ENCODE results near the gene RBM39. TPM values are rescaled to one million over a fixed set of nuclear protein-coding genes. Genes with fewer than 3 reads are reported as not detected.

Gene RBM39
- polyA plus RNA-seq, 1 of the 3 experiments (the other 2 are of a cell fraction): 68.4 TPM

DNA sequence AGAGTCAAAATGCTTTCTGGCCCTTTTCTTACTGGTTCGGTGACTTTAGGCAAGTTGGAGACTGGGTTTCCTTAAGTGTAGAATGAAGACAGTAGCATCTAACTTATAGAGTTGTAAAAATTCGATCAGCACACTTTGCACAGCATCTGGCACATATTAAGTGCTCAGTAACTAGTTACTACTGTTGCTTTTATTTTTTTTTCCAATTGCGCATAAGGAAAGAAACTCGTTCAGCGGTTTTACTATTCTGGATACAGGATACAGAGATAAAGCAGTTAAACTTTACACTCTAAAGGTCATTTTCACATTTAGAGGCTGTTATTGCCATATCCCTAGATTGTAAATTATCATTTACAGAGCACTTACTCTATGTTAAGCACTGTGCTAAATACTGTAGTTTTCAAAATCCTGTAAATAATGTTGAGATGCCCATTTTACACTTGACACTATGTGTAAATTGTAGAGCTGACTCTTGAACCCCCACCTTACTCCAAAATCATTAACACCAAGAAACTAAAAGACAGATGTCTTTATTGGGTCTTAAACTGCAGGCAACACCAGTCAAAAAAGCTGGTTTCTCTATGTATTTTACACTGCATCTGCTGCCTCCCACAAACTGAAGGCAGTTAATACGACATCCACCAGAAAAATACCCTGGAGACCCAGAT lies 42.0 kb downstream of the RBM39 start:
- peak overlapping the region; percentile 95 for H3K9ac ChIP-seq
- H3K4me2 ChIP-seq: peak overlapping the region; percentile 92
- peaks cover 53% of the 10 kb centered on the region for H3F3A ChIP-seq (replicated peaks; ENCODE audit: insufficient read depth)
- no peaks in the 10 kb centered on the region for H3K9me2 ChIP-seq
- no peaks in the 10 kb centered on the region for H3K27me3 ChIP-seq (ENCODE audit: insufficient read depth)
- CTCF ChIA-PET: interaction anchor here (0.8 to 4.7 kb wide), 7 partner anchors 11 to 247 kb away, joined by 3 to 18 read pairs (median 5); partner anchors contain the start of genes CPNE1, RBM12 and RBM39
- peaks cover 73% of the 10 kb centered on the region for H3K79me2 ChIP-seq (ENCODE audit: insufficient read depth)
- peak overlapping the region; percentile 82 to 90 for H3K4me3 ChIP-seq (ENCODE audit: low read depth in 2 of 2, low read length in 1 of 2)
- H4K20me1 ChIP-seq (ENCODE audit: insufficient read depth): peaks cover 26% of the 10 kb centered on the region
- H3K4me1 ChIP-seq (ENCODE audit: control insufficient read depth in 1 of 2, insufficient read depth in 2 of 2, low read depth in 1 of 2, low read length in 1 of 2): peaks cover 0 to 16% of the 10 kb centered on the region in 2 experiments; a peak in 3 of 4 replicates
- H3K9me3 ChIP-seq: no peaks in the 10 kb centered on the region
- DNase-seq: no peak
- H2AFZ ChIP-seq (ENCODE audit: low read depth): peak overlapping the region; percentile 97; the same call in 1 of the 2 replicates
- H3K27ac ChIP-seq (ENCODE audit: low read depth in 2 of 2, low read length in 1 of 2): peak overlapping the region; percentile 88 to 89
- H3K36me3 ChIP-seq (replicated peaks in 1 of 2; ENCODE audit: control insufficient read depth in 1 of 2, insufficient read depth in 2 of 2, low read length in 1 of 2): peaks cover 44 to 63% of the 10 kb centered on the region in 2 experiments
- no peak for TF ChIP-seq FOSL2 (IDR thresholded peaks at IDR 0.05; ENCODE audit: borderline replicate concordance, low read depth)
- TF ChIP-seq RFX5 (IDR thresholded peaks at IDR 0.05; ENCODE audit: low read length): no peak
- no peak for TF ChIP-seq SIN3A (IDR thresholded peaks at IDR 0.05; ENCODE audit: borderline replicate concordance, low read depth, low read length)
- no peak for TF ChIP-seq MEF2A (IDR thresholded peaks at IDR 0.05; ENCODE audit: borderline replicate concordance, low read depth)
- TF ChIP-seq, protein P1, sequence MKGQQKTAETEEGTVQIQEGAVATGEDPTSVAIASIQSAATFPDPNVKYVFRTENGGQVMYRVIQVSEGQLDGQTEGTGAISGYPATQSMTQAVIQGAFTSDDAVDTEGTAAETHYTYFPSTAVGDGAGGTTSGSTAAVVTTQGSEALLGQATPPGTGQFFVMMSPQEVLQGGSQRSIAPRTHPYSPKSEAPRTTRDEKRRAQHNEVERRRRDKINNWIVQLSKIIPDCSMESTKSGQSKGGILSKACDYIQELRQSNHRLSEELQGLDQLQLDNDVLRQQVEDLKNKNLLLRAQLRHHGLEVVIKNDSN (IDR thresholded peaks at IDR 0.05; ENCODE audit: borderline replicate concordance, low read depth): no peak
- TF ChIP-seq JUND (IDR thresholded peaks at IDR 0.05): no peak
- no peak for TF ChIP-seq ELF1 (IDR thresholded peaks at IDR 0.05)
- no peak for TF ChIP-seq GABPA (IDR thresholded peaks at IDR 0.05; ENCODE audit: low read depth)
- TF ChIP-seq, protein P2, sequence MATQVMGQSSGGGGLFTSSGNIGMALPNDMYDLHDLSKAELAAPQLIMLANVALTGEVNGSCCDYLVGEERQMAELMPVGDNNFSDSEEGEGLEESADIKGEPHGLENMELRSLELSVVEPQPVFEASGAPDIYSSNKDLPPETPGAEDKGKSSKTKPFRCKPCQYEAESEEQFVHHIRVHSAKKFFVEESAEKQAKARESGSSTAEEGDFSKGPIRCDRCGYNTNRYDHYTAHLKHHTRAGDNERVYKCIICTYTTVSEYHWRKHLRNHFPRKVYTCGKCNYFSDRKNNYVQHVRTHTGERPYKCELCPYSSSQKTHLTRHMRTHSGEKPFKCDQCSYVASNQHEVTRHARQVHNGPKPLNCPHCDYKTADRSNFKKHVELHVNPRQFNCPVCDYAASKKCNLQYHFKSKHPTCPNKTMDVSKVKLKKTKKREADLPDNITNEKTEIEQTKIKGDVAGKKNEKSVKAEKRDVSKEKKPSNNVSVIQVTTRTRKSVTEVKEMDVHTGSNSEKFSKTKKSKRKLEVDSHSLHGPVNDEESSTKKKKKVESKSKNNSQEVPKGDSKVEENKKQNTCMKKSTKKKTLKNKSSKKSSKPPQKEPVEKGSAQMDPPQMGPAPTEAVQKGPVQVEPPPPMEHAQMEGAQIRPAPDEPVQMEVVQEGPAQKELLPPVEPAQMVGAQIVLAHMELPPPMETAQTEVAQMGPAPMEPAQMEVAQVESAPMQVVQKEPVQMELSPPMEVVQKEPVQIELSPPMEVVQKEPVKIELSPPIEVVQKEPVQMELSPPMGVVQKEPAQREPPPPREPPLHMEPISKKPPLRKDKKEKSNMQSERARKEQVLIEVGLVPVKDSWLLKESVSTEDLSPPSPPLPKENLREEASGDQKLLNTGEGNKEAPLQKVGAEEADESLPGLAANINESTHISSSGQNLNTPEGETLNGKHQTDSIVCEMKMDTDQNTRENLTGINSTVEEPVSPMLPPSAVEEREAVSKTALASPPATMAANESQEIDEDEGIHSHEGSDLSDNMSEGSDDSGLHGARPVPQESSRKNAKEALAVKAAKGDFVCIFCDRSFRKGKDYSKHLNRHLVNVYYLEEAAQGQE (IDR thresholded peaks at IDR 0.05; ENCODE audit: low read depth, low read length): no peak
- TF ChIP-seq TEAD4 (IDR thresholded peaks at IDR 0.05; ENCODE audit: borderline replicate concordance, insufficient read depth): no peak
- TF ChIP-seq USF2 (IDR thresholded peaks at IDR 0.05; ENCODE audit: borderline replicate concordance, low read depth, low read length): no peak
- TF ChIP-seq, protein P3, sequence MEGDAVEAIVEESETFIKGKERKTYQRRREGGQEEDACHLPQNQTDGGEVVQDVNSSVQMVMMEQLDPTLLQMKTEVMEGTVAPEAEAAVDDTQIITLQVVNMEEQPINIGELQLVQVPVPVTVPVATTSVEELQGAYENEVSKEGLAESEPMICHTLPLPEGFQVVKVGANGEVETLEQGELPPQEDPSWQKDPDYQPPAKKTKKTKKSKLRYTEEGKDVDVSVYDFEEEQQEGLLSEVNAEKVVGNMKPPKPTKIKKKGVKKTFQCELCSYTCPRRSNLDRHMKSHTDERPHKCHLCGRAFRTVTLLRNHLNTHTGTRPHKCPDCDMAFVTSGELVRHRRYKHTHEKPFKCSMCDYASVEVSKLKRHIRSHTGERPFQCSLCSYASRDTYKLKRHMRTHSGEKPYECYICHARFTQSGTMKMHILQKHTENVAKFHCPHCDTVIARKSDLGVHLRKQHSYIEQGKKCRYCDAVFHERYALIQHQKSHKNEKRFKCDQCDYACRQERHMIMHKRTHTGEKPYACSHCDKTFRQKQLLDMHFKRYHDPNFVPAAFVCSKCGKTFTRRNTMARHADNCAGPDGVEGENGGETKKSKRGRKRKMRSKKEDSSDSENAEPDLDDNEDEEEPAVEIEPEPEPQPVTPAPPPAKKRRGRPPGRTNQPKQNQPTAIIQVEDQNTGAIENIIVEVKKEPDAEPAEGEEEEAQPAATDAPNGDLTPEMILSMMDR (IDR thresholded peaks at IDR 0.05): no peak
- no peak for TF ChIP-seq CHD2 (IDR thresholded peaks at IDR 0.05; ENCODE audit: low read length, partially characterized antibody)
- TF ChIP-seq, protein P4, sequence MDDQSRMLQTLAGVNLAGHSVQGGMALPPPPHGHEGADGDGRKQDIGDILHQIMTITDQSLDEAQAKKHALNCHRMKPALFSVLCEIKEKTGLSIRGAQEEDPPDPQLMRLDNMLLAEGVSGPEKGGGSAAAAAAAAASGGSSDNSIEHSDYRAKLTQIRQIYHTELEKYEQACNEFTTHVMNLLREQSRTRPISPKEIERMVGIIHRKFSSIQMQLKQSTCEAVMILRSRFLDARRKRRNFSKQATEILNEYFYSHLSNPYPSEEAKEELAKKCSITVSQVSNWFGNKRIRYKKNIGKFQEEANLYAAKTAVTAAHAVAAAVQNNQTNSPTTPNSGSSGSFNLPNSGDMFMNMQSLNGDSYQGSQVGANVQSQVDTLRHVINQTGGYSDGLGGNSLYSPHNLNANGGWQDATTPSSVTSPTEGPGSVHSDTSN (IDR thresholded peaks at IDR 0.05): no peak
- 22% methylated on average over 6 of the region's 6 CpGs for WGBS (ENCODE audit: low lambda C conversion rate)
- POLR2A ChIA-PET: interaction anchor here (0.8 to 2.1 kb wide), 3 partner anchors 11 to 42 kb away, joined by 3 to 17 read pairs (median 3); partner anchors contain the start of gene RBM39

Data from SK-N-SH (cell line).